GM12878 (cell line): ENCODE results near the gene INPP1.

ENCODE experiments used
- CBFB ChIP-seq: IDR thresholded peaks from 2 replicates; pipeline ENCODE4 v1.6.1; 2016; ENCODE audit warnings: antibody characterized with exemption, low read depth
- CTCF ChIP-seq, 3 experiments: IDR thresholded peaks in 2 of 3; conservative IDR thresholded peaks in 1 of 3; 2 replicates each; pipeline ENCODE4 v1.5.1; 2011; ENCODE audit warnings: low read depth in 3 of 3, low read length in 3 of 3, mild to moderate bottlenecking in 3 of 3, control low read depth in 2 of 3, moderate library complexity in 2 of 3, inconsistent platforms in 1 of 3, mixed read lengths in 1 of 3; ENCODE audit not compliant: control insufficient read depth in 2 of 3, insufficient read depth in 1 of 3; ENCODE audit errors: extremely low read depth in 1 of 3
- EZH2 ChIP-seq: IDR thresholded peaks from 2 replicates; pipeline ENCODE4 v1.6.1; 2012; ENCODE audit warnings: low read depth, mild to moderate bottlenecking, control low read depth, inconsistent platforms, low read length, borderline replicate concordance; ENCODE audit not compliant: control insufficient read depth
- POLR2AphosphoS2 ChIP-seq: IDR thresholded peaks from 2 replicates; pipeline ENCODE4 v1.6.1; 2011; ENCODE audit warnings: low read depth, mild to moderate bottlenecking, low read length, improper control_type of control experiment, moderate library complexity
- POLR2AphosphoS5 ChIP-seq: IDR thresholded peaks from 2 replicates; pipeline ENCODE4 v1.6.1; 2011; ENCODE audit warnings: mild to moderate bottlenecking, low read length, inconsistent platforms
- RAD21 ChIP-seq: IDR thresholded peaks from 2 replicates; pipeline ENCODE4 v1.6.1; 2011; ENCODE audit warnings: mild to moderate bottlenecking, low read depth, low read length, moderate library complexity; ENCODE audit not compliant: insufficient read depth
- RFX5 ChIP-seq: IDR thresholded peaks from 2 replicates; pipeline ENCODE4 v1.6.1; 2011; ENCODE audit warnings: low read depth, low read length, improper control_type of control experiment
- SKIL ChIP-seq: fragments of 450-650 bp; IDR thresholded peaks from 2 replicates; pipeline ENCODE4 v1.6.1; 2017; ENCODE audit warnings: mild to moderate bottlenecking, low read depth, inconsistent platforms; ENCODE audit not compliant: poor library complexity, severe bottlenecking
- SMAD1 ChIP-seq: fragments of 450-650 bp; IDR thresholded peaks from 2 replicates; pipeline ENCODE4 v1.6.1; 2018; ENCODE audit warnings: mild to moderate bottlenecking, low read depth; ENCODE audit not compliant: partially characterized antibody
- ZSCAN29 ChIP-seq: fragments of 450-650 bp; IDR thresholded peaks from 2 replicates; pipeline ENCODE4 v1.6.1; 2017; ENCODE audit warnings: mild to moderate bottlenecking, moderate library complexity

- TF ChIP-seq POLR2AphosphoS5 (no peak), SKIL (no peak), RFX5 (no peak), CTCF (IDR thresholded peaks at IDR 0.05 in 2 of 3, conservative IDR thresholded peaks at IDR 0.05 in 1 of 3; ENCODE audit: control insufficient read depth in 2 of 3, extremely low read depth in 1 of 3, insufficient read depth in 1 of 3, low read depth in 3 of 3, low read length in 3 of 3) (no peak), POLR2AphosphoS2 (no peak), ZSCAN29 (no peak), EZH2 (no peak), RAD21 (no peak), SMAD1 (no peak), CBFB (no peak)
Observed at GRCh38 chr2:190357600-190357999, 14.2 kb downstream of the INPP1 start.
